GM18867 (cell line): Measurements from ENCODE around the gene VDR.
A peak's percentile ranks its signal among the peaks of the same experiment; 100 is the strongest.

Source experiments
- ATAC-seq: cut with Tn5 transposase; IDR thresholded peaks from one replicate; pipeline ENCODE4 v1.9.1; 2021; ENCODE audit warnings: mild to moderate bottlenecking, moderate library complexity; ENCODE audit not compliant: unreplicated experiment

VDR gene

GRCh38 chr12:47931187-47931586, 26.4 kb upstream of the VDR start:
- ATAC-seq = no peak

- ATAC-seq = no peak
Observed at GRCh38 chr12:47930634-47931033, 25.8 kb upstream of the VDR start.

DNA sequence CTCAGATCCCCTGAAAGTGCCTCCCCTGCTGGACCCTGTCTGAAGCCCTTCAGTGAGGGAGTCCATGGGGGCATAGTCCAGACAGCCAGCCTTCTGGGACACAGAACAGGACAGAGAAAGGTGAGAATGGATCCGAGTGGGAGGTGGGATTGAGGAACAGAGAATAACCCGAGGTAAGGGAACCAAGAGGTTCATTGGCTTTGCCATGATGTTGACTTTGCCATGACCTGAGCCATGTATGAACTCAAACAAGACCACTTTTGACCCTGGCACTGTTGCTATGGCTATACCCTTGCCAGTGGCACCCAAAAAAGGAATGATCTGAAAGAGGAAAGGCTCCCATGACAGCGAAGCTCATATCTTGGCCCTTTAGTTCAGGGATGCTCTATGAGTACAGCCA, 22.6 kb upstream of the VDR start:
- no peak for ATAC-seq

GRCh38 chr12:47921907-47922306, 17.1 kb upstream of the VDR start:
- ATAC-seq = no peak

DNA sequence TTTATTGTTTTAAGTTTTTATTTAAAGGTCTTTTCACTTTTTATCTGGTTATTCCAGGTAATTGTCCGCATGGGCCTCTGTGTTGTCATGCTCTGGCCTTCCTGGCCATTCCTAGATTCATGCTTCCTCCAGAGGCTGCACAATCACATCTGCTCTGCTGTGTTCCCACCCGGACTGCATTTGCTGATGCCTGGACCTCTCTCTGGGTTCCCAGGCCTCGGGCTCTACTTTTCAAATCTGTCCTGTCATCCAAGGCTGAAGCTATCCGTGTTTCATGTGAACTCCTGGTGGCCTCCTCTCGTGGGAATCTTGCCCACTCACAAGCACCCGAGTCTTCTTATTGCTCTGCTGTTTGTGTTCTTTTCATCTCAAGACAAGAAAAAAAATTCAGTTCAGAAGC, 16.1 kb upstream of the VDR start:
- ATAC-seq = no peak

GRCh38 chr12:47913081-47913480, 8.3 kb upstream of the VDR start:
- ATAC-seq = no peak

GRCh38 chr12:47912556-47912955, 7.8 kb upstream of the VDR start:
- no peak for ATAC-seq

DNA sequence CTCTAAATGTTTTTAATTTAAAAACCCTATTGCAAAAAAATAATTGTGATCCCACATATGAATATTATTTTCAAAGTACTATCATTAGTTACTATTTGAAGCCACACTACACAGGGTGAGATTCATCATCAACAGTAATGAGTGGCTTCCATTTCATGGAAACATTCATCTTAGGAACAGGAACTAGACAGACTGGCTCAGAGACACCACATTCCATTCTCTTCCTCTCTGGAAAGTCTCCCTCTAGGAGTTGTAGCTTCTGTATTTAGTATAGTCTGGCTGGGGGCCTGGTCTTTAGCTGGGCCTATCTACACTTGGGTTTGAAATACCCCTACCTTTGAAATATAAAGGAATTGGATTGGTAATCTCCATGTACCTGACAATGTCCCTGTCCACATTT, 6.2 kb upstream of the VDR start:
- no peak for ATAC-seq

DNA sequence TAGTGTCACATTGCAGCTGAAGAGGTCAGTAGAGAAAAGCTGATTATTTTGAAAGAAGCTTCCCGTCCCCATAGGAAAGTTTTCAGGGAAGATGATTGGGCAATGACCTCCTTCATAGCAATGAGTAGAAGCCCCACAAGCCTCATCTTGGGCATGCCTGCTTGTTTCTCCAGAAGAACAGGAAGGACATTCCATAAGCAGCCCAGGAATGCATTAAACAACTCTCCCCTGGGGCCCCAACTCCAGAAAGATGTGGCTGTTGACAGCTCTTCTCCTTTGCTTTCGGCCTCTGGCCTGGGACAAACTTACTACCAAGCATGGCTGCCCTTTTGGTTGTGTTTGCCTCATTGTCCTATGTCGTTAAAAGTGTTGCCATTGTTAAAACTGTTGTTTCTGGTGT, 5.7 kb upstream of the VDR start:
- ATAC-seq = no peak

DNA sequence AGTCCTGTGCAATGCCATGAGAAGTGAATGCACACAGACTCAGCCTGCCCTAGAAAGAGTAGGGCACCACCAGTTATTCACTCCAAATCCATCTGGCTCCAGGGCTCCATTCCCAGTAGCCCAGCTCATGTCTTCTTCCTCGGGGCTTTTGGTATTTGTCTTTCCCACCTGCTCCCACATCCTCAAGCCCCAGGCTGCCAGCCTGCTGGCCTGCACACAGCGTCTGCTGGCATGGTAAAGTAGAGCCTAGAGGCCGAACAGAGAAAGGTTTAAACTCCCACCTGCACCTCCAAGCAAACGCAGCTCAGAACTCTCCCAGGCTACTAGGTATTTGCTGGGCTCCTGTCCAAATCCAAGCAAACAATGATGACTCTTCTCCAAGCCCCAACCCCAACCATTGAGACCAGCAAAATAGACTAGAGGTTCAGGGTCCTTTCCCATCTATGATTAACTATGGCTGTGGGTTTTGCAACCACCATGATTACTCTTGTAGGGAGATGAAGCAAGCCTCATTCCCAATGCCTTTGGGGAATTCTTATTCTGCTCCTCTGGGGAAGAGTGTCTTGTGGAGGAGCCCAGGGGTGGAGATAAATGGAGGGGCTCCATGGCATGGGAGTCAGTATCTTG, 5.2 kb upstream of the VDR start:
- no peak for ATAC-seq

- ATAC-seq = no peak
Observed at GRCh38 chr12:47908738-47909137, 3.9 kb upstream of the VDR start.

- no peak for ATAC-seq
Observed at GRCh38 chr12:47907851-47908454, 3.2 kb upstream of the VDR start.

DNA sequence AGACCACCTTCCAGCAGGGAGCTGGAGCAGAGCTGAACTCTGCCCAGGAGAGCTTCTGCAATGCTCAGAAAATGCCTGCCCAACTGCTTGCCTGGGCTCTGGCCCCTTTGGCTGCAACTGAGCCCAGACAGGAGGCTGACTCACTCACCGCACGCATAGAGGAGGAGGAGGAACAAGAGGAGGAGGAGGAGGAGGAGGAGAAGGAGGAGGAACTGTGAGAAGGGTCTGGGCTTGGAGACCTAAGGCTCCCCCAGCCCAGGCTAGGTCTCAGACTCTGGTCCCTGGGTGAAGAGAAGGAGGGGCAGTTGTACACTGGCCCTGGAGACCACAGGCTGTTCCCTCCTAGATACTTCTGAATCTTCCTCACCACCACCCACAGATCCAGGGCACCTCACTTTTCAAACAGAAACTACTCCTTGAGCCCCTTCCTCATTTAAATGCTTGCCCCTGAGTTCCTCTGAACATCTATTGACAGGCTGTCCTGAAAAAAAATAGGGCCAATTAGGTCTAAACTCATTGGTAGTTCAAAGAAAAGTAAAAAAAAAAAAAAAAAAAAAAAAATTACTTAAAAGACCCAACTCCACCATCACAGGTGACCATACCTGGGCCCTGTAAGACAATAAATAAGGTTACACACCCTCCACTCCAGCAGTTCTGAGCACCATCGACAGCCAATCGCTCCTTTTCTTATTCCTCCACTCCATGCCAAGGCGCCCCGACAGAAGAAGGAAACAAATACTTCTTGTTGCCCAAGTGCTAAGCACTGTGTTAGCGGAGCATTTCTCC, 674 bp downstream of the VDR start:
- ATAC-seq = no peak

DNA sequence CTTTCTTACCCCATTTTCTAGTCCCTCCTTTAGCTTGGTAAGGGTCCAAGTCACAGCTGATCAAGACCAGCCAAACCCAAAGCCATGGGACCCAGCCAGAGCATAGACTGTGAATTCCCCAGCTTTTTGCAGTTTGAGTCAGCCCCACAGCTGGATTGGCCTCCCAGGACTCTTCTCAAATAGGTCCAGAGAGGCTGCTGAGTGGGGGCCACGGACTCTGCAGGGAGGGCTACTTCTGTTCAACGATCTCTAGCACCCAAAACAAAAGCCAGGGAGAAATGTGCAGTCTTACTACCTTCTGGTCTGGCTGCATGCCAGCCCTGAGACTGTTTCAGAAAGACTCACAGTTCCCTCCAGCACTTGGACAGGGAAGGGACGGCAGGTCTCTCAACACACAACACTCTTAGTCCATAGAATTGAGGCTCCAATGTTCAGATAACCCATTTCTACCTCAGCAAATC, 1.6 kb downstream of the VDR start:
- ATAC-seq = no peak

- ATAC-seq = no peak
Observed at GRCh38 chr12:47902131-47902639, 2.6 kb downstream of the VDR start.

DNA sequence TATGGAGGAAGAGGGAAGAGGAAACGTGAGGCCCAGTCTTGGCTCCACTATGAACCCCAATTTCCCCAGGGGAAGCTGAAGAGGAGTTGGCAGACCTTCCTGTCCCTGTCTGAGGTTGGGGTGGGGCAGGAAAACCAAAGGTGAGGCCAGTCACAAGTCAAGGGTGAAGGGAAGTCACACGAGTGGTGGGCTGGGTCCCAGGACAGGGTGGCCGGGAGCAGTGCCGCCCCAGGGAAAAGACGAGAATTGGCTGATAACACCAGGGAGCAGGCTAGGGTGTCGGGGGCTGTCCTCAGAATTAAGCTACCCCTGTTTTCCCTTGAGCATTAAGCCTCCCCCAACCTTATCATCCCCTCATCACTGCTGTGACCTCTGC, 3.1 kb downstream of the VDR start:
- ATAC-seq = no peak

GRCh38 chr12:47901063-47901717, 3.6 kb downstream of the VDR start:
- no peak for ATAC-seq

GRCh38 chr12:47900131-47901062, 4.4 kb downstream of the VDR start:
- peak; percentile 36 for ATAC-seq

GRCh38 chr12:47899466-47899865, 5.3 kb downstream of the VDR start:
- ATAC-seq = no peak

GRCh38 chr12:47896633-47897032, 8.2 kb downstream of the VDR start:
- ATAC-seq = no peak
